CD4-positive, alpha-beta T cell treated with Interferon alpha-2 for 1 hour (primary cell): ENCODE measurements around the gene CEMP1.
"Not testable (repeated sequence)": the region's sequence is repeated elsewhere in the genome, so short reads cannot be mapped to it uniquely, and the experiment has no call there.

Experiments
- DNase-seq, 2 donors: peaks; one replicate each; pipeline ENCODE4 v3.0.0-alpha.2; 2020 to 2022

The CEMP1 gene, protein sequence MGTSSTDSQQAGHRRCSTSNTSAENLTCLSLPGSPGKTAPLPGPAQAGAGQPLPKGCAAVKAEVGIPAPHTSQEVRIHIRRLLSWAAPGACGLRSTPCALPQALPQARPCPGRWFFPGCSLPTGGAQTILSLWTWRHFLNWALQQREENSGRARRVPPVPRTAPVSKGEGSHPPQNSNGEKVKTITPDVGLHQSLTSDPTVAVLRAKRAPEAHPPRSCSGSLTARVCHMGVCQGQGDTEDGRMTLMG

DNA sequence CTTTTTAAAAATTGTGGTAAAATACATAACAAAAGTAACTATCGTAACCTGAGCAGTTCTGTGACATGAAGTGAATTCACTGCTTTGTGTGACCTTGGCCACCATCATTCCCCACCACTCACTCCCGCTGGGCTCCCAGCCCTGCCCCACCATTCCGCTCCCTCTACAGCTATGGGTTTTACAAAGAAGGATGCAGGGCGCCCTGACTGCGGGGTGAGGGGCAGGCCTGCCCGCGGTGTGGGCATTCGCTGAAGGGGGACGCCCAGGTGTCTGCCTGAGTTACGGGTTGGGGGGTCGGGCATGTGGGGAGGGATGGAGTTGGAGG lies at the start of gene CEMP1:
Gene CEMP1 (minus strand): TSS at position 38 of the 325 bp plus-strand sequence. CDS start 335 bp downstream, outside the sequence.
- no peak for DNase-seq

GRCh38 chr16:2580818-2581217 lies 49.6 kb upstream of the CEMP1 start:
- DNase-seq, result not testable (repeated sequence)

GRCh38 chr16:2580143-2580542 lies 48.9 kb upstream of the CEMP1 start:
- DNase-seq, result not testable (repeated sequence)

DNA sequence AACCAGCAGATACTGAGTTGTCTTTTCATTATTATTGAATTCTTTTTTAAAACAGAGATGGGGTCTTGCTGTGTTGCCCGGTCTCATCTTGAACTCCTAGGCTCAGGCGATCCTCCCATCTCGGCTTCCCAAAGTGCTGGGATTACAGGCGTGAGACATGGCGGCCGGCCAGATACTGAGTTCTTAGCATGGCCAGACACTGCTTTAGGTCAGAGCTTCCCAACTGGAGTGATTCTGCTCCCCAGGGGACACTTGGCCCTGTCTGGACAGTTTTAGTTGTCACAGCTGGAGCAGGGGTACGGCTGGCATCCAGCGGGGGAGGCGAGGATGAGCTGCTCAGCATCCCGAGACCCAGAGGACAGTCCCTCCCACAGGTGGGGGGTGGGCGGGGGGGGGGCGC lies 47.7 kb upstream of the CEMP1 start:
- DNase-seq, result not testable (repeated sequence)

GRCh38 chr16:2577044-2577443 lies 45.8 kb upstream of the CEMP1 start:
- not testable (repeated sequence) for DNase-seq

GRCh38 chr16:2575839-2576238 lies 44.6 kb upstream of the CEMP1 start:
- not testable (repeated sequence) for DNase-seq

GRCh38 chr16:2572704-2573103 lies 41.5 kb upstream of the CEMP1 start:
- not testable (repeated sequence) for DNase-seq

DNA sequence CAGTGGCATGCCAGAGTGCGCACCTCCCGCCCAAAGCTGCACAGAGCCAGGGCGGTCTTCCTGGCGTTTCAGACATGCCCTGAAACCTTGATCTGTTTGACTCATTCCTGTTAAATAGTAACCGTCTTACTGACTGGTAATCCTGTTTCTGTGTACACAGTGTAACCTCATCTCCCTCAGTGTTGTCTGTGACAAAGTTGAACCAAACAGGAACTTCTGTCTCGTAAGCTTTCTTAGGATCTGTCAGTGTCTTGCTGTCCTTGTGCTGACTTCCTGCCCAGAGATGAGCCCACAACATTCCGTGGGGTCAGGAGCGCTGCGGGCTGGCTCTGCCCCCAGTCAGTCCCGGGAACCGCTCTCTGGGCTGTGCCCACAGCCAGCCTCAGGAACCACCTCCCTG lies 37.4 kb upstream of the CEMP1 start:
- DNase-seq, result not testable (repeated sequence)

GRCh38 chr16:2567506-2567905 lies 36.3 kb upstream of the CEMP1 start:
- DNase-seq, result not testable (repeated sequence)

DNA sequence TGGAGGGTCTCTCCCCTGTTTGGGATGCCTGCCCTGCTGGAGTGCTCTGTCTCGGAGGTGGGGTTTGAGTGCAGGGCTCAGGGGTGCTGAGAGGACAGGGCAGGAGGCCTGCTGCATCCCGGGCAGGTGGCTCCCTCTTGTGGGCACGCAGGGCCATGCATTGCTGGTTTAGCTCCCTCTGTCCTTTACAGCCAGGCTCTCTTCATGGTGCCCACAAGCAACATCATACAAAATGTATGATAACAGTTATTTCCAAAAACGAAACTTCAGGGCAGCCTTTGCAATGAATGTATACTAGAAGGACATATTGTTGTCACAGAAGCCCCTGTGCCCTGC lies 29.6 kb upstream of the CEMP1 start:
- peak; percentile 76 for DNase-seq

- DNase-seq, result peak in 1 of 2 donors; percentile 36
These were observed 29.1 kb upstream of the CEMP1 start for GRCh38 chr16:2560131-2560797.

DNA sequence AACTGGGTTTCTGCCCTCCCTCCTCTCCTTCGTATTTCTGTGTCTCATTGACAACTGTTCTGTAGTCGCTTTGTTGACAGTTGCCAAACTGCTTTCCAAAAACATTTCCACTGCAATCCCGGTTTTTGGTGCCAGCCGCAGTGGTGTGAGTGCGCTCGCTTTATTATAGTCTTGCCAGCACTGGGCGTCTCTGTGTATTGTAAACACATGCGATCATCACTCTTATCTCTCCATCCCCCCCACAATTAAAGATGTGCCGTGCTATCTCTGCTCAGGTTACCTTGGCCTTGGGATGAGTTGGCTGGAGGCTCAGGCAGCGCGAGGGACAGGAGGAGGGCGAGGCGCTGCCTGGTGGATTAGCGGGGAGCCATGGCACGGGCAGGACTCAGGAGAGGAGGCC lies 25.9 kb upstream of the CEMP1 start:
- DNase-seq, result not testable (repeated sequence)

DNA sequence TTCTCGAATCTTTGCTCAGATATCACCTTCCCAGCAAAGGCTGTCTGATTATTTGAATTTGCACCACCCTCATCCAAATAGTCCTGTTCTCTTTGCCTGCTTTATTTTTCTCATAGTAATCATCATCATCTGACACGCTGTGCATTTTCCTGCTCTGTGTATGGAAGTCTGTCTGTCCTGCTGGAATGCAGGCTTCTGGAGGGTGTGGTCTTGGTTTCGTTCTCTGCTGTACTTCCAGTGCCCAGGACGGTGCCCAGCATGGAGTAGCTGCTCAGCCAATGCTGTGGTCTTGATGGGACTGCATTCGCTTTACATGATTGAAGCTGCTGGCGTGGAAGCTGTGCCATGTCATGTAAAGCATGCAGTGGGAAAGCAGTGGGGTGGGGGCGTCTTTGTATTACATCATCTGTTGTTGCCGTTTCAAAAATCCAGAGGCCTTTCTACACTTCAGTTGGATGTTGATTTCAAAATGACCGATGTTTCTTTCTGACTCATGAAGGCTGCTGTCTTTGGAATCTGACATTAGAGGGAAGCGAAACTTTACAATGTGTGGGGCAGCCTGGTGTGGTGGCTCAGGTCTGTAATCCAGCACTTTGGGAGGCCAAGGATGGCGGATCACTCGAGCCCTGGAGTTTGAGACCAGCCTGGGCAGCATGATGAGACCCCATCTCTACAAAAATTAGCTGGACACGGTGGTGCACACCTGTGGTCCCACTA lies 23.7 kb upstream of the CEMP1 start:
- not testable (repeated sequence) for DNase-seq

DNA sequence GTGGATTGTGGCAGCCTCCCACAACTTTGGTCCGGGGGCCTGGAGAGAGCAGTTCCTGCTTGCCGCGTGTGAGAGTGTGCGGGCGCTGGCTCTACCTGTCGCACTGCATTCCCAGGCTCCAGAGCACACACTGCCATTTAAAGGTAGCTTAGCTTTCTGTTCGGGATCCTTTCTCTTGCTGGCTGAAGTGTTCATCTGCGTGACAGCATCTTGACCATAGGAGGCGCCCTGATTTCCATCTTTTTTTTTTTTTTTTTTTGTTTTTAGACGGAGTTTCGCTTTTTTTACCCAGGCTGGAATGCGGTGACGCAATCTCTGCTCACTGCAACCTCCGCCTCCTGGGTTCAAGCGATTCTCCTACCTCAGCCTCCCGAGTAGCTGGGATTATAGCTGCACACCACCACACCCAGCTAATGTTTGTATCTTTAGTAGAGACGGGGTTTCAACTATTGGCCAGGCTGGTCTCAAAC lies 20.2 kb upstream of the CEMP1 start:
- DNase-seq, result not testable (repeated sequence)

DNA sequence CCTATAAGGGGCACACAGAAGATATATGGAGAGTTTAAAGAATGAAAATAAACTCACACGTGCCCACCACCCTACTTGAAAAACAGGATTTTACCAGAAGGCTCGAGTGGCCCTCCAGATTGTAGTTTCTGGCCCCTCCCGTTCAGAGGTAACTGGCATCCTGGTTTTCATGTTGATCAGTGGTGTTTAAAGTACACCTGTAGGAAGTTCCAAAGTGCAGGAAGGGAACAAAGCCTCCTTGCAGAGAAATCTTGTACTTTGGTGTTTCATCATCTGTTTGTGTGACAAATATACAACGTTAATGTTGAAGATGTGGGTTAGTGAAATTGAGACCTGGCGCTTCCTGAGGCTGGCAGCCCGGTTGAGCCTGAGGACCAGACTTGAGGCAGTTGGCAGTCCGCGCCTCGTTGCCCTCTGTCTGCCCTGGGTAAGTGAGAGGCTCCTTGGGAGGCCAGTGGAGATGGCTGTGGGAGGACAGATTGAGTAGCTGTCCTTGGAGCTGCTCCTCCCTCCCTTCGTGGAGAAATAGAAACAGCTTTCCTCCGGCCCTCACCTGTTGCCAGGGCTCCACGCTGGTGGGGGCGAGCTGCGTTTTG lies 19.2 kb upstream of the CEMP1 start:
- not testable (repeated sequence) for DNase-seq

GRCh38 chr16:2543771-2544170 lies 12.6 kb upstream of the CEMP1 start:
- DNase-seq, result not testable (repeated sequence)

DNA sequence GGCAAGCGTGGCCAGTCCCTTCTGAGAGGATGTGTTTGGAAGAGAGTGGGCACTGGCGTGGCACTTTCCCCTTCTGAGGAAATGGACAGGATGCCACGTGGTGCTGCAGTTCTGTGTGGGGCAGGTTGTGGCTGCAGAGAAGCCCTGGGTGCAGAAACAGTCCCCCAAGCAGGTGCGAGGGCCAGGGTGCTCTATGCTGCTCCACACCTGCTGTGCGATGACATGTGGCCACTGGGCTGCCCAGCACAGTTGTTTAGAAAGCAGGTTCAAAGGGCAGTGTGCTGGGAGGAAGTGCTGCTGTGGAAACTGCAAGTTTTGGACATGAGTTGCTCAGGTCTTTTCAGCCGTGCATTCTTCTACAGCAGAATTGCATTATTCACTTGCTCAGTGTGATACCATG lies 10.2 kb upstream of the CEMP1 start:
- DNase-seq, result not testable (repeated sequence)

DNA sequence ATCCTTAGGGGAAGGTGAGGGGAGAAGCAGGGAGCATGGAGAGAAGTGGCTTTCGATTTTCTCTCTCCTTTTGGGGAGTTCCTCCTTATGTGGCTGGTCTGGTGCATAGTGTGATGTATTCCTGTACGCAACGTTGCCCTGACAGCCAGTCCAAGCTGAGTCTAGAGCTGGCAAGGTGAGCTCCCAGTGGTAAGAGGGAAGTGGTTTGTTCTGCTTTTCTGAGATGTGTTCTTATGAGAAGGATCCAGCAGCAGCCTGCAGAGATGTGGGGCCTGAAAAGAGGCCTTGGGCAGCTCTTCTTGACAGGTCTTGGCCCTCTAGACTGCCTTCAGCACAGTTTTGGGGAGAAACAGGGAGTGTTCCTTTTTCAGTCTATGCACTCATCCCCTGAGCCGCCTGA lies 9.7 kb upstream of the CEMP1 start:
- peak in 1 of 2 donors; percentile 30 for DNase-seq

GRCh38 chr16:2539845-2540458 lies 8.7 kb upstream of the CEMP1 start:
- peak in 1 of 2 donors; percentile 54 for DNase-seq

GRCh38 chr16:2539192-2539844 lies 8.1 kb upstream of the CEMP1 start:
- DNase-seq, result not testable (repeated sequence)

- DNase-seq, result peak; percentile 95 to 97
These were observed 6.5 kb upstream of the CEMP1 start, which contains the start of gene PDPK1 for GRCh38 chr16:2537451-2538379. TSS of gene PDPK1 (plus strand) at chr16:2538021. CDS start at chr16:2538113, 92 bp downstream.
